CD4-positive, alpha-beta T cell (primary cell): ENCODE data around the gene DBH. TPM values are rescaled to one million over a fixed set of nuclear protein-coding genes. Genes with fewer than 3 reads are reported as not detected.
A peak's percentile ranks its signal among the peaks of the same experiment; 100 is the strongest.
"Not testable (repeated sequence)": the region's sequence is repeated elsewhere in the genome, so short reads cannot be mapped to it uniquely, and the experiment has no call there.

Experiments used
- ATAC-seq: fragments of 200-7000 bp; cut with Tn5 transposase; one replicate; pipeline ENCODE4 v1.10.0; 2022; ENCODE audit warnings: mild to moderate bottlenecking; ENCODE audit not compliant: poor library complexity
- CTCF ChIA-PET: fragments of 350-600 bp; sonication (Branson Sonifier 250); formaldehyde crosslinking; loops from one replicate; lab custom pipeline; 2021; ENCODE audit warnings: antibody characterized with exemption, inconsistent platforms; lab: Charles Lee
- POLR2A ChIA-PET: fragments of 350-600 bp; sonication (Branson Sonifier 250); formaldehyde crosslinking; loops from one replicate; lab custom pipeline; 2021; ENCODE audit warnings: antibody characterized with exemption, inconsistent platforms; lab: Charles Lee
- DNase-seq, 14 experiments: peaks; one replicate each; pipeline ENCODE4 v3.0.0-alpha.2; 2013 to 2020; ENCODE audit warnings: mixed read lengths in 2 of 14
- H3K27ac ChIP-seq, 2 donors: one replicate each; pipeline versions ENCODE4 v1.5.1 to v1.7.0; 2013; ENCODE audit warnings: low read length in 2 of 2, low read depth in 1 of 2, mild to moderate bottlenecking in 1 of 2
- H3K27me3 ChIP-seq, 2 experiments: 1 replicate in 1 of 2; 2 replicates in 1 of 2; pipeline versions ENCODE4 v1.6.1 to v1.7.0; 2013; ENCODE audit warnings: low read length in 2 of 2, control low read depth in 1 of 2, mild to moderate bottlenecking in 1 of 2, moderate library complexity in 1 of 2; ENCODE audit not compliant: insufficient read depth in 2 of 2, control insufficient read depth in 1 of 2
- H3K36me3 ChIP-seq: one replicate; pipeline ENCODE4 v1.6.1; 2013; ENCODE audit warnings: low read length, control low read depth; ENCODE audit not compliant: insufficient read depth
- H3K4me1 ChIP-seq: one replicate; pipeline ENCODE4 v1.6.1; 2013; ENCODE audit warnings: low read length, control low read depth; ENCODE audit not compliant: insufficient read depth
- H3K4me3 ChIP-seq: one replicate; pipeline ENCODE4 v1.5.1; 2013; ENCODE audit warnings: mild to moderate bottlenecking, low read length, moderate library complexity
- H3K9me3 ChIP-seq, 2 experiments: 1 replicate in 1 of 2; 2 replicates in 1 of 2; pipeline versions ENCODE4 v1.6.1 to v1.7.0; 2013; ENCODE audit warnings: low read length in 2 of 2, mild to moderate bottlenecking in 2 of 2, control low read depth in 1 of 2, moderate library complexity in 1 of 2; ENCODE audit not compliant: control insufficient read depth in 1 of 2, insufficient read depth in 1 of 2
- H3K27ac Mint-ChIP-seq: one replicate; pipeline ENCODE4 v1.8.0; 2020; ENCODE audit warnings: mixed read lengths
- H3K27me3 Mint-ChIP-seq: one replicate; pipeline ENCODE4 v1.8.0; 2021; ENCODE audit warnings: mixed read lengths
- H3K36me3 Mint-ChIP-seq: one replicate; pipeline ENCODE4 v1.8.0; 2021; ENCODE audit warnings: low read depth, mixed read lengths
- H3K4me1 Mint-ChIP-seq: one replicate; pipeline ENCODE4 v1.8.0; 2021; ENCODE audit warnings: low read depth, mixed read lengths
- H3K4me3 Mint-ChIP-seq: one replicate; pipeline ENCODE4 v1.8.0; 2020; ENCODE audit warnings: mild to moderate bottlenecking, mixed read lengths
- H3K9me3 Mint-ChIP-seq: one replicate; pipeline ENCODE4 v1.8.0; 2020; ENCODE audit warnings: mixed read lengths
- intact Hi-C, 2 experiments: fragments of 100-400 bp; cut with DNase I in 1 of 2; cut with micrococcal nuclease in 1 of 2; formaldehyde crosslinking; loops; one replicate each; pipeline versions ENCODE4 v1.15.1 to v1.9.0; 2023 to 2025; cut with DNase I, micrococcal nuclease
- total RNA-seq, 174 experiments: library from RNA in 2 of 174; stranded (reverse) in 2 of 174; gene quantifications; one replicate each; pipeline ENCODE4 v1.2.3 and lab custom pipeline; 2021 to 2026
- TF ChIP-seq, protein P1 (sequence below): fragments of 200-600 bp; IDR thresholded peaks from one replicate; pipeline ENCODE4 v1.8.0; 2022; ENCODE audit warnings: antibody characterized with exemption, mild to moderate bottlenecking

DBH gene
- total RNA-seq, 2 experiments from 2014 or later = 1.7 to 1.8 TPM

DNA sequence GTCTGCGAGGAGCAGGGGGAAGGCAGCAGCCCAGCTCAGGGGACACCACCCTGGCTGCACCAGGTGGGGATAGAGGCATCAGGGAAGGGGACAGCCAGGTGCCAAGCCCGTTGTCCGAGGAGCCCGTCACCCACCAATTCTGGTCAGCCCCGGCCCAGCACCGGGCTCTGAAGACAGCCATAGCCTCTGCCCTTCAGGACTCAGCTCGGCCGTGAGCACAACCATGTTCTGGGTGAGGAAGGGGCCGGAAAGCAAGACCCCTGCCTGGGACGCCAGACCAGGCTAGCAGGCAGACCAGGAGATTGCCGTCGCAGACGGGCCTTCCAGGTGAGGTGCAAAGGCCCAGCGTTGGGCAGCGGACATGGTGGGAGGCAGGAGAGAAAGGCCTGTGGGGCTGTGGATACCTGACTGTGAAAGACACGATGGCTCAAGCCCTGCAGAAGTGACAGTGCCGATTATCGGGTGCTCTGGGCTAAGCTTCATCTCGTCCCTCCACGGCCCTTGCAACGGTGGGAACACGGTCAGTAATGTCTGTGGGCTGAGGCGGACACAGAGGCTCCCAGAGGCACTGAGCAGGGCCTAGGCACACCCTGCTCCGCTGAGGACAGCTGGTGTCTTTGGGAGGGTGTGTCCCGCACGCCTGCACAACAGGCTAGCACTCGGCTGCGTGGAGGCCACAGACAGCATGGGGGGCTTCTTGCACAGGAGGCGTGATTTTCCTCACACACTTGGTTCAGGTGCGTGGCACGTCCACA, 36.5 kb downstream of the DBH start:
- peak overlapping the region; percentile 75 for H3K27ac Mint-ChIP-seq
- no peaks in the 10 kb centered on the region for H3K27me3 Mint-ChIP-seq
- peaks cover 9% of the 10 kb centered on the region for H3K36me3 Mint-ChIP-seq
- ChIA-PET CTCF (no interaction called here), POLR2A (interaction anchor here (1.1 to 1.8 kb wide), 3 partner anchors 11 to 29 kb away, joined by 3 to 6 read pairs (median 5); no protein-coding TSS in a partner anchor)
- Histone ChIP-seq H3K36me3 (peaks cover 3% of the 10 kb centered on the region), H3K27ac (no peak overlapping the region), H3K4me3 (no peak overlapping the region), H3K4me1 (peaks cover 32% of the 10 kb centered on the region), H3K27me3 (no peaks in the 10 kb centered on the region), H3K9me3 (no peaks in the 10 kb centered on the region)
- ATAC-seq (no peak), DNase-seq (no peak)
- intact Hi-C loops = no loop called here
- H3K9me3 Mint-ChIP-seq = no peaks in the 10 kb centered on the region
- TF ChIP-seq, protein P1, sequence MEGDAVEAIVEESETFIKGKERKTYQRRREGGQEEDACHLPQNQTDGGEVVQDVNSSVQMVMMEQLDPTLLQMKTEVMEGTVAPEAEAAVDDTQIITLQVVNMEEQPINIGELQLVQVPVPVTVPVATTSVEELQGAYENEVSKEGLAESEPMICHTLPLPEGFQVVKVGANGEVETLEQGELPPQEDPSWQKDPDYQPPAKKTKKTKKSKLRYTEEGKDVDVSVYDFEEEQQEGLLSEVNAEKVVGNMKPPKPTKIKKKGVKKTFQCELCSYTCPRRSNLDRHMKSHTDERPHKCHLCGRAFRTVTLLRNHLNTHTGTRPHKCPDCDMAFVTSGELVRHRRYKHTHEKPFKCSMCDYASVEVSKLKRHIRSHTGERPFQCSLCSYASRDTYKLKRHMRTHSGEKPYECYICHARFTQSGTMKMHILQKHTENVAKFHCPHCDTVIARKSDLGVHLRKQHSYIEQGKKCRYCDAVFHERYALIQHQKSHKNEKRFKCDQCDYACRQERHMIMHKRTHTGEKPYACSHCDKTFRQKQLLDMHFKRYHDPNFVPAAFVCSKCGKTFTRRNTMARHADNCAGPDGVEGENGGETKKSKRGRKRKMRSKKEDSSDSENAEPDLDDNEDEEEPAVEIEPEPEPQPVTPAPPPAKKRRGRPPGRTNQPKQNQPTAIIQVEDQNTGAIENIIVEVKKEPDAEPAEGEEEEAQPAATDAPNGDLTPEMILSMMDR = no peak
- H3K4me1 Mint-ChIP-seq = peaks cover 33% of the 10 kb centered on the region
- H3K4me3 Mint-ChIP-seq = no peak overlapping the region

DNA sequence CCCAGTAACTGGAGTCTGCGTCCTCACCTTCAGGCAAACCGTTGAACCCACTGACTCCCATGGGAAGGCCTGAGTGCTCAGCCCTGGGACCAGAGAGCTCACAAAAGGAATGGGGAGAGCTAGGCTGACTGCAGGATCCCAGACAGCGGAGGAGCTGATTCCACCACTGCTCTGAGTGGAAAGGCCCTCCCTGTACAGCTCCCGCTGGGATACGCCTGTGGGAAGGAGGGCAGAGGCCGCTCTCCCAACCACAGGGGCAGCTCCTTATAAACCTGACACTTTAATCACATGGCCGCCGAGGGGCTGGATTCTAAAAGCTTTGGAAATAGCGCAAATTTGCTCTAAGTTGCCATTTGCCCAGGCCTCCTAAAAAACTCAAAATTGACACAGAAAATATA, 37.1 kb downstream of the DBH start:
- TF ChIP-seq, protein P1 = no peak
- intact Hi-C loops = no loop called here
- no peak for ATAC-seq
- no peak for DNase-seq
- no peaks in the 10 kb centered on the region for H3K9me3 Mint-ChIP-seq
- ChIA-PET POLR2A (interaction anchor here (0.8 to 1.8 kb wide), 3 partner anchors 10 to 28 kb away, joined by 3 to 6 read pairs (median 3); no protein-coding TSS in a partner anchor), CTCF (no interaction called here)
- peaks cover 9% of the 10 kb centered on the region for H3K36me3 Mint-ChIP-seq
- H3K4me3 ChIP-seq = no peak overlapping the region
- no peak overlapping the region for H3K4me3 Mint-ChIP-seq
- no peaks in the 10 kb centered on the region for H3K27me3 ChIP-seq
- H3K4me1 Mint-ChIP-seq = peaks cover 39% of the 10 kb centered on the region
- H3K4me1 ChIP-seq = peaks cover 38% of the 10 kb centered on the region
- no peaks in the 10 kb centered on the region for H3K27me3 Mint-ChIP-seq
- no peaks in the 10 kb centered on the region for H3K9me3 ChIP-seq
- H3K36me3 ChIP-seq = peaks cover 3% of the 10 kb centered on the region
- peak overlapping the region; percentile 76 for H3K27ac Mint-ChIP-seq
- no peak overlapping the region for H3K27ac ChIP-seq

DNA sequence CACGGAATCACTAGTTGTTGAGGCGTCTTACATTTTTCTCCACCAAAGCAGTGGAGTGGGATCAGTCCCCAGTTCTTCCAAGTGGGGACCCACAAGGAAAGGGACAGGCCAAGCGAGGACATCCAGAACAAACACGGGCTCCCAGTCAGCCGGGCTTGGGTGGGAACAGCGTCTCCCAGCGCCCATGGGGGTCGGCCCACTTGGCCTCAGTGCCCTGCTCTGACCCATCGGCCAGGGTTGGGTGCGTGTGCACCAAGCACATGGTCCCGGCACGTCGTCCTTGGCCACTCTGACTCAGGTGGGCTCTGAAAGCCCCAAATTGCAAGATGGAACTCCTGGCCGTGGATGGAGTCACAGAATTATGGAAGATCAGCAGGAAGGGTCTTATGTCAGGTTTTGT, 37.9 kb downstream of the DBH start:
- DNase-seq (no peak), ATAC-seq (no peak)
- Histone ChIP-seq H3K4me1 (peaks cover 42% of the 10 kb centered on the region), H3K4me3 (no peak overlapping the region), H3K9me3 (no peaks in the 10 kb centered on the region), H3K27ac (no peak overlapping the region), H3K36me3 (peaks cover 3% of the 10 kb centered on the region), H3K27me3 (no peaks in the 10 kb centered on the region)
- ChIA-PET POLR2A (interaction anchor here (0.8 to 1.8 kb wide), 2 partner anchors 9 to 27 kb away, joined by 3 to 6 read pairs; no protein-coding TSS in a partner anchor), CTCF (no interaction called here)
- Mint-ChIP-seq H3K27ac (peak overlapping the region; percentile 76), H3K27me3 (no peaks in the 10 kb centered on the region), H3K4me3 (no peak overlapping the region), H3K4me1 (peaks cover 47% of the 10 kb centered on the region), H3K9me3 (no peaks in the 10 kb centered on the region), H3K36me3 (peaks cover 9% of the 10 kb centered on the region)
- TF ChIP-seq, protein P1 = no peak
- intact Hi-C loops = no loop called here

DNA sequence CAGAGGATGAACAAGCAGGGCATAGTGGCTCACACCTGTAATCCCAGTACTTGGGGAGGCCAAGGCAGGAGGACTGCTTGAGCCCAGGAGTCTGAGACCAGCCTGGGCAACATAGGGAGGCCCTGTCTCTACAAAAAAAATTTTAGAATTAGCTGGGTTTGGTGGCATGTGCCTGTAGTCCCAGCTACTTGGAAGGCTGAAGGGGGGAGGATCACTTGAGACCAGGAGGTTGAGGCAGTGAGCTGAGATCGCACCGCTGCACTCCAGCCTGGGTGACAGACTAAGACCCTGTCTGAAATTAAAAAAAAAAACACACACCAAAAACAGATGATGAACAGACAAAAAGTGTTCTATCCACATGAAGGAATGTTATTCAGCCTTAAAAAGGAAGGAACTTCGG, 39.6 kb downstream of the DBH start:
- H3K27me3 Mint-ChIP-seq, H3K9me3 Mint-ChIP-seq, H3K4me3 ChIP-seq, H3K36me3 Mint-ChIP-seq, H3K4me3 Mint-ChIP-seq, H3K27me3 ChIP-seq, ATAC-seq, H3K9me3 ChIP-seq, H3K36me3 ChIP-seq, DNase-seq: not testable (repeated sequence)
- intact Hi-C loops = loop anchor here in 1 of 2 experiments (2.0 kb wide), 1 partner anchor 19 kb away; no protein-coding TSS in a partner anchor
- peak overlapping the region; percentile 83 to 98 for H3K27ac ChIP-seq
- Mint-ChIP-seq H3K4me1 (peaks cover 48% of the 10 kb centered on the region), H3K27ac (peak overlapping the region; percentile 98)
- H3K4me1 ChIP-seq = peaks cover 42% of the 10 kb centered on the region
- ChIA-PET POLR2A (interaction anchor here (1.9 to 2.2 kb wide), 2 partner anchors 17 to 27 kb away, joined by 16 to 80 read pairs; no protein-coding TSS in a partner anchor), CTCF (interaction anchor here (1.8 kb wide), 1 partner anchor 19 kb away, joined by 6 read pairs; no protein-coding TSS in a partner anchor)
